Astrocyte (in vitro differentiated cells and primary cell): ENCODE results near the gene SMAD1.

ENCODE experiments used
- CTCF ChIP-seq: IDR thresholded peaks from 2 replicates; pipeline ENCODE4 v1.5.1; 2011; ENCODE audit warnings: low read depth, mild to moderate bottlenecking, inconsistent platforms, low read length, moderate library complexity; ENCODE audit not compliant: insufficient read depth
- EZH2 ChIP-seq: IDR thresholded peaks from 2 replicates; pipeline ENCODE4 v1.6.1; 2012; ENCODE audit warnings: mild to moderate bottlenecking, low read length, inconsistent platforms; ENCODE audit not compliant: insufficient read depth

DNA sequence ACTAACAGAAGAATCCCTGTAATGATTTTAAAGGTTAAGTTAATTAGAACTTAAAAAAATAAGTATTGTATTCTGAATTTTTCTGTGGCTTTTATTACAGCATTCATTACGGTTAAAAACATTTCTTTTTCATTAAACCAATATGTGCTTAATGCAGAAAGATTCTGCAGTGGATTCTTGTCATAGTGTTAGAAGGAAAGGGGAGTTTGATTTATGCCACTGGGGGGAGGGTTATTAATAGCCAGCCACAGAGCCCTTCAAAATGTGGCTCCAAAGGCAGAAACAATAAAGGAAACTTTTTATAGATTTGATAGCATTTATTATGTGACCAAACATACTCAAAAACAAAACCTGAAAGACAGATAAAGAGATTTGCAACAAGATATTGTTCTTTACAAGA is 9.1 kb downstream of the SMAD1 start:
- TF ChIP-seq CTCF (no peak), EZH2 (no peak)
